Endothelial cell (in vitro differentiated cells): ENCODE data around the gene CNTN3. TPM values are rescaled to one million over a fixed set of nuclear protein-coding genes. Genes with fewer than 3 reads are reported as not detected.

Experiments used
- DNase-seq: peaks from one replicate; pipeline ENCODE4 v3.0.0; 2021; ENCODE audit warnings: low spot score
- H3K27ac Mint-ChIP-seq: one replicate; pipeline ENCODE4 v1.8.0; 2021; ENCODE audit warnings: mixed read lengths, inconsistent platforms; ENCODE audit not compliant: unreplicated experiment
- H3K27me3 Mint-ChIP-seq: one replicate; pipeline ENCODE4 v1.8.0; 2021; ENCODE audit warnings: mild to moderate bottlenecking, moderate library complexity, mixed read lengths, inconsistent platforms; ENCODE audit not compliant: unreplicated experiment
- H3K36me3 Mint-ChIP-seq: one replicate; pipeline ENCODE4 v1.8.0; 2021; ENCODE audit warnings: mild to moderate bottlenecking, low read depth, mixed read lengths, inconsistent platforms; ENCODE audit not compliant: unreplicated experiment
- H3K4me1 Mint-ChIP-seq: one replicate; pipeline ENCODE4 v1.8.0; 2021; ENCODE audit warnings: mild to moderate bottlenecking, mixed read lengths, inconsistent platforms; ENCODE audit not compliant: unreplicated experiment
- H3K4me3 Mint-ChIP-seq: one replicate; pipeline ENCODE4 v1.8.0; 2021; ENCODE audit warnings: mild to moderate bottlenecking, mixed read lengths, inconsistent platforms; ENCODE audit not compliant: unreplicated experiment
- H3K9me3 Mint-ChIP-seq: one replicate; pipeline ENCODE4 v1.8.0; 2021; ENCODE audit warnings: mixed read lengths, inconsistent platforms; ENCODE audit not compliant: unreplicated experiment
- CTCF ChIP-seq: fragments of 200-600 bp; sonication (generic); IDR thresholded peaks from one replicate; pipeline ENCODE4 v1.5.0; 2021; ENCODE audit warnings: antibody characterized with exemption; ENCODE audit not compliant: unreplicated experiment
- total RNA-seq: library from RNA; stranded (reverse); fragmentation: NEBNext Ultra II Directional; extraction: Animal tissue kit (Norgen Biotek cat#: 25700); gene quantifications from one replicate; pipeline ENCODE4 v1.2.1, GENCODE V29; 2021; ENCODE audit not compliant: unreplicated experiment

Gene CNTN3
- total RNA-seq, 1 donor from 2014 or later = 0.62 TPM

GRCh38 chr3:74584782-74585181 lies 29.7 kb downstream of the CNTN3 start:
- Mint-ChIP-seq H3K36me3 (no peaks in the 10 kb centered on the region), H3K27me3 (no peaks in the 10 kb centered on the region), H3K9me3 (no peaks in the 10 kb centered on the region), H3K4me1 (no peaks in the 10 kb centered on the region), H3K4me3 (no peak overlapping the region), H3K27ac (no peak overlapping the region)
- no peak for DNase-seq
- TF ChIP-seq CTCF = no peak

- Mint-ChIP-seq H3K36me3 (no peaks in the 10 kb centered on the region), H3K27me3 (no peaks in the 10 kb centered on the region), H3K9me3 (no peaks in the 10 kb centered on the region), H3K4me3 (no peak overlapping the region), H3K27ac (no peak overlapping the region), H3K4me1 (no peaks in the 10 kb centered on the region)
- TF ChIP-seq CTCF = no peak
- no peak for DNase-seq
Observed at GRCh38 chr3:74582982-74583381, 31.5 kb downstream of the CNTN3 start.

- no peak for DNase-seq
- H3K36me3 Mint-ChIP-seq = no peaks in the 10 kb centered on the region
- H3K27ac Mint-ChIP-seq = no peak overlapping the region
- no peaks in the 10 kb centered on the region for H3K9me3 Mint-ChIP-seq
- no peak for TF ChIP-seq CTCF
- no peak overlapping the region for H3K4me3 Mint-ChIP-seq
- no peaks in the 10 kb centered on the region for H3K27me3 Mint-ChIP-seq
- no peaks in the 10 kb centered on the region for H3K4me1 Mint-ChIP-seq
Observed at GRCh38 chr3:74575857-74576256, 38.6 kb downstream of the CNTN3 start.

GRCh38 chr3:74571118-74571517 lies 43.3 kb downstream of the CNTN3 start:
- no peaks in the 10 kb centered on the region for H3K27me3 Mint-ChIP-seq
- H3K4me3 Mint-ChIP-seq = no peak overlapping the region
- no peak for DNase-seq
- H3K4me1 Mint-ChIP-seq = no peaks in the 10 kb centered on the region
- H3K36me3 Mint-ChIP-seq = no peaks in the 10 kb centered on the region
- no peak for TF ChIP-seq CTCF
- no peak overlapping the region for H3K27ac Mint-ChIP-seq
- H3K9me3 Mint-ChIP-seq = no peaks in the 10 kb centered on the region
